IgD-negative memory B cell (primary cell): ENCODE measurements around the gene ASIC3. TPM values are rescaled to one million over a fixed set of nuclear protein-coding genes. Genes with fewer than 3 reads are reported as not detected.
"Not testable (repeated sequence)": the region's sequence is repeated elsewhere in the genome, so short reads cannot be mapped to it uniquely, and the experiment has no call there.

Source experiments
- H3K27ac Mint-ChIP-seq, 3 donors: one replicate each; pipeline ENCODE4 v1.8.0; 2020 to 2022; ENCODE audit warnings: mild to moderate bottlenecking in 3 of 3, mixed read lengths in 3 of 3, moderate library complexity in 1 of 3
- H3K27me3 Mint-ChIP-seq: one replicate; pipeline ENCODE4 v1.8.0; 2021; ENCODE audit warnings: mixed read lengths
- H3K36me3 Mint-ChIP-seq: one replicate; pipeline ENCODE4 v1.8.0; 2020; ENCODE audit warnings: mild to moderate bottlenecking, mixed read lengths
- H3K4me1 Mint-ChIP-seq, 3 donors: one replicate each; pipeline ENCODE4 v1.8.0; 2020 to 2022; ENCODE audit warnings: mixed read lengths in 3 of 3, mild to moderate bottlenecking in 1 of 3
- H3K4me3 Mint-ChIP-seq, 4 donors: one replicate each; pipeline ENCODE4 v1.8.0; 2020 to 2022; ENCODE audit warnings: mild to moderate bottlenecking in 4 of 4, mixed read lengths in 4 of 4, moderate library complexity in 3 of 4
- H3K9me3 Mint-ChIP-seq, 3 donors: one replicate each; pipeline ENCODE4 v1.8.0; 2020 to 2021; ENCODE audit warnings: mixed read lengths in 3 of 3, mild to moderate bottlenecking in 1 of 3
- polyA plus RNA-seq: library from polyadenylated mRNA; unstranded; fragments of 300-500 nt; fragmentation: Illumina TruSeq; gene quantifications from one replicate; pipeline ENCODE4 v1.2.3, GENCODE V29; 2021

ASIC3 gene
- polyA plus RNA-seq, 1 donor from 2014 or later = not detected

GRCh38 chr7:151033864-151034249 lies 14.5 kb upstream of the ASIC3 start:
- no peak overlapping the region for H3K27ac Mint-ChIP-seq
- peaks cover 2 to 6% (median 6%) of the 10 kb centered on the region in 3 donors for H3K4me1 Mint-ChIP-seq
- H3K4me3 Mint-ChIP-seq = no peak overlapping the region
- H3K27me3 Mint-ChIP-seq = no peaks in the 10 kb centered on the region
- peaks cover 8% of the 10 kb centered on the region for H3K36me3 Mint-ChIP-seq
- no peaks in the 10 kb centered on the region for H3K9me3 Mint-ChIP-seq

GRCh38 chr7:151034312-151035025 lies 13.9 kb upstream of the ASIC3 start:
- Mint-ChIP-seq H3K36me3 (peaks cover 8% of the 10 kb centered on the region), H3K27ac (no peak overlapping the region), H3K27me3 (no peaks in the 10 kb centered on the region), H3K4me3 (no peak overlapping the region), H3K4me1 (peaks cover 0 to 2% (median 2%) of the 10 kb centered on the region in 3 donors), H3K9me3 (no peaks in the 10 kb centered on the region)

GRCh38 chr7:151035026-151035717 lies 13.2 kb upstream of the ASIC3 start:
- peaks cover 0 to 2% (median 0%) of the 10 kb centered on the region in 3 donors for H3K4me1 Mint-ChIP-seq
- no peaks in the 10 kb centered on the region for H3K9me3 Mint-ChIP-seq
- H3K27ac Mint-ChIP-seq = no peak overlapping the region
- H3K4me3 Mint-ChIP-seq = no peak overlapping the region
- peaks cover 8% of the 10 kb centered on the region for H3K36me3 Mint-ChIP-seq
- H3K27me3 Mint-ChIP-seq = no peaks in the 10 kb centered on the region

- Mint-ChIP-seq H3K4me1 (peaks cover 0 to 2% (median 0%) of the 10 kb centered on the region in 3 donors), H3K9me3 (no peaks in the 10 kb centered on the region), H3K27me3 (no peaks in the 10 kb centered on the region), H3K4me3 (no peak overlapping the region), H3K36me3 (peaks cover 8% of the 10 kb centered on the region), H3K27ac (no peak overlapping the region)
Observed at GRCh38 chr7:151035902-151036301, 12.4 kb upstream of the ASIC3 start.

- peaks cover 3% of the 10 kb centered on the region for H3K36me3 Mint-ChIP-seq
- no peaks in the 10 kb centered on the region for H3K27me3 Mint-ChIP-seq
- H3K4me1 Mint-ChIP-seq = no peaks in the 10 kb centered on the region
- no peak overlapping the region for H3K4me3 Mint-ChIP-seq
- peak overlapping the region in 1 of 3 donors; percentile 43 for H3K27ac Mint-ChIP-seq
- no peaks in the 10 kb centered on the region for H3K9me3 Mint-ChIP-seq
Observed at GRCh38 chr7:151038951-151039849, 9.1 kb upstream of the ASIC3 start.

- no peak overlapping the region for H3K4me3 Mint-ChIP-seq
- H3K36me3 Mint-ChIP-seq = peaks cover 3% of the 10 kb centered on the region
- H3K9me3 Mint-ChIP-seq = no peaks in the 10 kb centered on the region
- no peaks in the 10 kb centered on the region for H3K27me3 Mint-ChIP-seq
- H3K4me1 Mint-ChIP-seq = no peaks in the 10 kb centered on the region
- no peak overlapping the region for H3K27ac Mint-ChIP-seq
Observed at GRCh38 chr7:151039850-151040548, 8.3 kb upstream of the ASIC3 start.

- Mint-ChIP-seq H3K27ac (no peak overlapping the region), H3K27me3 (no peaks in the 10 kb centered on the region), H3K36me3 (peaks cover 3% of the 10 kb centered on the region), H3K4me1 (no peaks in the 10 kb centered on the region), H3K9me3 (no peaks in the 10 kb centered on the region), H3K4me3 (no peak overlapping the region)
Observed at GRCh38 chr7:151040616-151041375, 7.5 kb upstream of the ASIC3 start.

- not testable (repeated sequence) for H3K9me3 Mint-ChIP-seq, H3K4me3 Mint-ChIP-seq, H3K27ac Mint-ChIP-seq, H3K4me1 Mint-ChIP-seq, H3K36me3 Mint-ChIP-seq, H3K27me3 Mint-ChIP-seq
Observed at GRCh38 chr7:151043449-151043848, 4.9 kb upstream of the ASIC3 start.

- Mint-ChIP-seq H3K9me3 (no peaks in the 10 kb centered on the region), H3K27ac (peak overlapping the region in 1 of 3 donors; percentile 59), H3K36me3 (no peaks in the 10 kb centered on the region), H3K4me1 (no peaks in the 10 kb centered on the region), H3K27me3 (no peaks in the 10 kb centered on the region), H3K4me3 (no peak overlapping the region)
Observed at GRCh38 chr7:151043959-151044358, 4.4 kb upstream of the ASIC3 start.

GRCh38 chr7:151045262-151045661 lies 3.1 kb upstream of the ASIC3 start:
- no peaks in the 10 kb centered on the region for H3K4me1 Mint-ChIP-seq
- H3K9me3 Mint-ChIP-seq = no peaks in the 10 kb centered on the region
- no peaks in the 10 kb centered on the region for H3K27me3 Mint-ChIP-seq
- H3K36me3 Mint-ChIP-seq = no peaks in the 10 kb centered on the region
- no peak overlapping the region for H3K4me3 Mint-ChIP-seq
- H3K27ac Mint-ChIP-seq = peak overlapping the region in 1 of 3 donors; percentile 59

GRCh38 chr7:151045967-151046366 lies 2.4 kb upstream of the ASIC3 start:
- Mint-ChIP-seq H3K4me3 (no peak overlapping the region), H3K27me3 (peaks cover 1% of the 10 kb centered on the region), H3K9me3 (no peaks in the 10 kb centered on the region), H3K36me3 (no peaks in the 10 kb centered on the region), H3K27ac (no peak overlapping the region), H3K4me1 (no peaks in the 10 kb centered on the region)

- no peak overlapping the region for H3K4me3 Mint-ChIP-seq
- H3K27ac Mint-ChIP-seq = peak overlapping the region in 1 of 3 donors; percentile 62
Observed at GRCh38 chr7:151046603-151047573, 1.4 kb upstream of the ASIC3 start.

GRCh38 chr7:151048911-151049463 lies 656 bp downstream of the ASIC3 start:
- no peaks in the 10 kb centered on the region for H3K9me3 Mint-ChIP-seq
- H3K27ac Mint-ChIP-seq = no peak overlapping the region
- H3K36me3 Mint-ChIP-seq = peaks cover 1% of the 10 kb centered on the region
- peaks cover 0 to 4% (median 0%) of the 10 kb centered on the region in 3 donors for H3K4me1 Mint-ChIP-seq
- H3K4me3 Mint-ChIP-seq = no peak overlapping the region
- H3K27me3 Mint-ChIP-seq = peaks cover 11% of the 10 kb centered on the region

More at GRCh38 chr7:151046603-151047573, 1.4 kb upstream of the ASIC3 start:
- H3K4me1 Mint-ChIP-seq = peaks cover 0 to 2% (median 0%) of the 10 kb centered on the region in 3 donors
- no peaks in the 10 kb centered on the region for H3K9me3 Mint-ChIP-seq
- peaks cover 6% of the 10 kb centered on the region for H3K27me3 Mint-ChIP-seq
- no peaks in the 10 kb centered on the region for H3K36me3 Mint-ChIP-seq
